RPMI8226 (cell line): ENCODE results near the gene GLIS1.

ENCODE experiments used
- DNase-seq: peaks from one replicate; pipeline ENCODE4 v3.0.0-alpha.2; 2015

GLIS1 gene

GRCh38 chr1:53589043-53589887 lies 149.7 kb downstream of the GLIS1 start:
- DNase-seq = no peak

- DNase-seq = no peak
Measured at GRCh38 chr1:53588053-53588779, 150.7 kb downstream of the GLIS1 start.

GRCh38 chr1:53587252-53587988 lies 151.5 kb downstream of the GLIS1 start:
- DNase-seq = no peak

GRCh38 chr1:53586765-53587164 lies 152.2 kb downstream of the GLIS1 start:
- no peak for DNase-seq

- no peak for DNase-seq
Measured at GRCh38 chr1:53585565-53585964, 153.4 kb downstream of the GLIS1 start.

GRCh38 chr1:53585129-53585528 lies 153.8 kb downstream of the GLIS1 start:
- DNase-seq = peak; percentile 63

- DNase-seq = no peak
Measured at GRCh38 chr1:53584777-53585107, 154.2 kb downstream of the GLIS1 start.

GRCh38 chr1:53583868-53584776 lies 154.8 kb downstream of the GLIS1 start:
- no peak for DNase-seq

GRCh38 chr1:53583021-53583867 lies 155.7 kb downstream of the GLIS1 start:
- no peak for DNase-seq

- DNase-seq = peak; percentile 67
Measured at GRCh38 chr1:53582211-53583020, 156.5 kb downstream of the GLIS1 start.

- no peak for DNase-seq
Measured at GRCh38 chr1:53581476-53581875, 157.5 kb downstream of the GLIS1 start.

- no peak for DNase-seq
Measured at GRCh38 chr1:53580739-53581475, 158.1 kb downstream of the GLIS1 start.

- DNase-seq = no peak
Measured at GRCh38 chr1:53580009-53580400, 159.0 kb downstream of the GLIS1 start.

GRCh38 chr1:53579221-53580008 lies 159.5 kb downstream of the GLIS1 start:
- DNase-seq = no peak

- no peak for DNase-seq
Measured at GRCh38 chr1:53578358-53578757, 160.6 kb downstream of the GLIS1 start.

- DNase-seq = no peak
Measured at GRCh38 chr1:53577761-53578100, 161.2 kb downstream of the GLIS1 start.

GRCh38 chr1:53576866-53577760 lies 161.9 kb downstream of the GLIS1 start:
- no peak for DNase-seq

GRCh38 chr1:53576381-53576801 lies 162.6 kb downstream of the GLIS1 start:
- no peak for DNase-seq
